Activated CD4-positive, alpha-beta T cell treated with anti-CD3 and anti-CD28 coated beads, Interleukin-2, amount 50 U/mL, for 1 hour (primary cell): ENCODE results near the gene HIC2.
"Not testable (repeated sequence)": the region's sequence is repeated elsewhere in the genome, so short reads cannot be mapped to it uniquely, and the experiment has no call there.

Experiments
- DNase-seq: peaks from one replicate; pipeline ENCODE4 v3.0.0-alpha.2; 2020

The HIC2 gene

DNA sequence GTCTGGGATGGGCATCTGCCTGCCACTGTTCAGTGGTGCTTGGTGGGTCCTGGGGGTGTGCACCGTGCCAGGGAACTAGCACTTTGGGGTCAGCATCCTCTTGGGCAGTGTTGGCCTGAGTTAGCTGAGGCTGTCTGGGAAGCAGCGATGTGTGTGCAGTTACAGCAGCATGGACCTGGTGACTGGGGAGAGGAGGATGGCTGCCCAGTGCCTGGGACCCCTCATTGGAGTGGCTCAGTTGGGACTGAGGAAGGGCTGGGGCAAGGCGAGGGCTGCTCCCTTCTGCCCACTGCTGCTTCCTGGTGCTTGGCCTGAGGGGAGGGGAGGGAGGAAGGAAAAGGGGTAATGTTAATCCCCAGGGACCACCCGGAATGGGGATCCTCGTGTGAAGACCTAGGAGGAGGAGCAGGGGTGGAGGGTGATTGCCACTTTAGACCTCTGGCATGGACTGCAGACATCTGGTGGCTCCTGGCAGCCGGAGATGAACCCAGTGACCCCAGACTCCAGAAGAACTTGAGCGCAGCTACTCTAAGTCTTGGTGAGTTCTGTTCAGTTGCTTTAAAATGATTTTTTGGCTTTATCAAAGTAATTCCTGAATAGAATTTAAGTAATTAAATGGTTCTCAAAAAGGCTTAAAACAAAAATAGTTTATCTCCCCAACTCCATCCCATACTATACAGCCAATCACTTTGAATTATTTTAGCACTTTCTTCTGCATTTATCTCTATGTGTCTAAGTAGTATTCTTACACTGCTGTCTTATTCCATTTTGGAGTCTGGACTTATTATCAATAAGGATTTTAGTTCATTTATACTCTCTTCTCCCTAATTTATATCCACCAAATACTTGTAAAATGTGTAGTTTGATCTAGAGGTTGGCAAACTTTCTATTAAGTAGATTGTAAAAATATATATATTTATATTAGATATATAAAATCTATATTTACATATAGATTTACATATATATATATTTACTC lies 34.7 kb downstream of the HIC2 start:
- DNase-seq = no peak

DNA sequence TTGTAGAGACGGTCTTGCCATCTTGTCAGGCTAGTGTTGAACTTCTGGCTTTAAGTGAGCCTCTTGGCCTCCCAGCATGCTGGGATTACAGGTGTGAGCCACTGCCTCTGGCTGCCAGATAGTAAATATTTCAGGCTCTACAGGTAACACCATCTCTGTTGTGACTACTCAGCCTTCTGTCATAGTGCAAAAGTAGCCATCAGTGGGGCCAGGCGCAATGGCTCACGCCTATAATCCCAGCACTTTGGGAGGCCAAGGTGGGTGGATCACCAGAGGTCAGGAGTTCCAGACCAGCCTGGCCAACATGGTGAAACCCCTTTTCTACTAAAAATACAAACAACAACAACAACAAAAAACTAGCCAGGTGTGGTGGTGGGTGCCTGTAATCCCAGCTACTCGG lies 35.5 kb downstream of the HIC2 start:
- not testable (repeated sequence) for DNase-seq

DNA sequence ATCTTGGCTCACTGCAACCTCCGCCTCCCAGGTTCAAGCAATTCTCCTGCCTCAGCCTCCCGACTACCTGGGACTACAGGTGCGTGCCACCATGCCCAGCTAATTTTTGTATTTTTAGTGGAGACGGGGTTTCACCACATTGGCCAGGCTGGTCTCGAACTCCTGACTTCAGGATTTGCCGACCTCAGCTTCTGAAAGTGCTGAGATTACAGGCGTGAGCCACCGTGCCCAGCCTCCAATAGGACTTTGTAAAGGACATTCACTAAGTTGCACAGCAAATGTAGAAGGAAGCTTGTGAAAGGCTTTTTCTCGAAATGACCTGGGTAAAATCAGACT lies 37.8 kb downstream of the HIC2 start:
- DNase-seq = not testable (repeated sequence)

DNA sequence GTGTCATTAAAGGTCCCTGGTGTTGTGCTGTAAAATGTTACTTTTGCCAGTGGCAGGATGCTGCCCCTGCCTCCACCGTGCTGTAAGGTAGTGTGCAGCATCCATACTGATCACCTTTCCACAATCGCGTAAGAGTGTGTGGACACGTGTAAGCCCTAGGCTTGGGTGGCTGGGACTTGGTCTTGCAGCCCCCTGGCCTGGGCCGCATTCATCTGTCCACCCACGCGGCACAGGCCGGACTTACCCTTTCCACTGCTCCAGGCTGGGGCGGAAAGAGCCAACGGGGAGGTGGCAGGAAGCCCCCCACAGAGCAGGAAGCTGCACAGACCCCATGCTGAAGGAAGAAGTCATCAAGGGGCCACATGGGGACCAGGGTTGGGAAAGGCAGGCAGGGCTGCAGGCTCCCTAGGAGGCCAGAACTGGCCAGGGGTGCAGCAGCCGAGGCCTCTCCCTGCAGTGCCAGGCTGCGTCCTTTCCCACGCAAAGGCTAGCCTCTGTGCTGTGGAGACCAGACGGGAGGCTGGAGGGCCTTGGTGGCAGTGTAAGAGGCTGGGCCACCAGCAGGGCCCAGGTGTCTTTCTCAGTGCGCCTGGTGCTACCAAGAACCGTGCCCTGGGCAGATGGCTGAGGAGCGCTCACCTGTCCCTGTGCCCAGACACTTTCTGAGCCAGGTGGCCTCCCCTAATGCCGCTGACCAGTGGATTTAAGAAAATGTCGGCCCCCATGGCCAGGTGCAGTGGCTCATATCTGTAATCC lies 38.3 kb downstream of the HIC2 start:
- DNase-seq = no peak

DNA sequence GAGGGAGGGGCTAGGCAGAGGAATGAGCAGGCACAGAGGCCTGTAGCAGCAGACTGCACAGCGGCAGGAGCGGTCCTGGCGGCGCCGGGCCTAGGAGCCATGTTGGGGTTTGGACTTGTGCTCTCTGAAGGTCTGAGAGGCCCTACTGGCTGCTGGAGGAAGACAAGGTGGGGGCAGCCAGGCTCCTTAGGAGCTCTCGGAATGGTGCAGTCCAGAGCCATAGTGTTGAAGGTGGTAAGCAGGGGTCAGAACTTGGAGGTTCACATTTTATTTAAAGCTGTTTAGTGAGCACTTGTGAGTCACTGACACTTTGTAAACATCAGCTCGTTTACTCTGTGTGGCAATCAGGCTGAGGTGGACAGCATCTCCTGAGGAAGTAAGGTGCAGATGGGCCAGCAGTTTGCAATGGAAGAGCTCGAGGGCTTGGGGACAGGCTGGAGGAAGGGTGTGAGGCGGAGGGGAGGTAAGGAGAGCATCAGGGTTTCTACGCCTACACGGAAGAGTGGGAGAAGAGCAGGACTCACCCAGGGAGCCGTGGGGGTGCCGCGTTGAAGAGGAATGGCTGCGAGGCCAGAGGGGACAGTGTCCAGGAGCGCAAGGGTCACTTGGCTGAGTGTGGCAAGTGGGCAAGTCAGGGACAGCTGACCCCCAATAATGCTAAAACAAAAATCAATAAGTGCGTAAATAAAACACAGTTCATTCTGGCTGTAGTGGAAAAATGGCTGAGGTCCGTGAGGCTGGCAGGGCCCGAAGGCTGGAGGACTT lies 40.0 kb downstream of the HIC2 start:
- DNase-seq = no peak

DNA sequence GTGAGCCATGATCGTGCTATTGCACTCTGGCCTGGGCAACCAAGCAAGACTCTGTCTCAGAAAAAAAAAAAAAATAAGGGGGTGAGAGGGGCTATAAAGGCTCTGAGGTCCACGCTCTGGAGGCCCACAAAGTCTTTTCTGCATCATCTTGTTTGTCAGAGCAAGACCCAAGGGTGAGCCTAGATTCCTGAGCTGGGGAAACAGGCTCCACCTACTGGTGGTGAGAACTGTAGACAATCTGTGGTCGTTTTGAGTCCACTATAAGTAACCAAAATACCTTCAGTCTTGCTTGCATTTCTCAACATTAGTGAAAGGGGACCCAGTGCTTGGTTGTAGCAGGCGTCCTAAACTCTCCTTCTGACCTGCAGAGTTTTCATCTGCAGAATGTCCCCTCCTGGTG lies 45.5 kb downstream of the HIC2 start:
- not testable (repeated sequence) for DNase-seq

DNA sequence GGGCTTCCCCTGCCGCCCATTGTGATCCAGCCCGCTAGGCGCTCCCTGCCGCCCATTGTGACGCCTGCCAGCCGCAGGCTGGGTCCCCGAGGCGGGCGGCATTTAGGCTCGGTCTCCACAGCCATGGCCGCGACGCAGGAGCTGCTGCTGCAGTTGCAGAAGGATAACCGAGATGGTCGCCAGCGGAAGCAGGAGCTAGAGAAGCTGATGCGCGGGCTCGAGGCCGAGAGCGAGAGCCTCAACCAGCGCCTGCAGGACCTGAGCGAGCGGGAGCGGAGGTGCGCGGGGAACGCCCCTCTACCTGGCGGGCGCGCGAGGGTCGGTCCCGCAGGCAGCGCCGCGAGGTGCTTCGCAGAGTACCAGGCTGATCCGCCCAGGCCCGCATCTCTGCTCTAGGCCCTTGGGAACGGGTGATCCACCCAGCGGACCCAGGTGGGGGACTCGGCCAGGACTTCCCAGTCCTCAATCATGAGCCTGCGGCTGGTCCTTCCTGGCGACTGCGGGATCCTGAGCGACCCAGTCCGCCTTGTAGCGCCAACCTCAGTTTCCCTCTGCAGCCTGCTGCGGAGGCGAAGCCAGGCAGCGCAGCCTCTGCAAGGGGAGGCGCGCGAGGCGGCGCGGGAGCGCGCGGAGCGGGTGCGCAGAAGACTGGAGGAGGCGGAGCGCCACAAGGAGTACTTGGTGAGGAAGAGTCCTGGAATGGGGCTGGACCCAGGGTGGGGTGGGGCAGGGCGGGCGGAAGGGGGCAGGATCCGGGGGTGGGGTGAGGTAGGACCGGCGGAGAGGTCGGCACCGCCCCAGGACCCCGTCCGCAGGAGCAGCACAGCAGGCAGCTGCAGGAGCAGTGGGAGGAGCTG lies 50.4 kb downstream of the HIC2 start, which contains the start of gene TMEM191C:
Gene TMEM191C, plus strand, starts transcription at position 51 of the 857 bp plus-strand sequence. Its CDS starts 73 bp downstream, at position 124.
- not testable (repeated sequence) for DNase-seq

DNA sequence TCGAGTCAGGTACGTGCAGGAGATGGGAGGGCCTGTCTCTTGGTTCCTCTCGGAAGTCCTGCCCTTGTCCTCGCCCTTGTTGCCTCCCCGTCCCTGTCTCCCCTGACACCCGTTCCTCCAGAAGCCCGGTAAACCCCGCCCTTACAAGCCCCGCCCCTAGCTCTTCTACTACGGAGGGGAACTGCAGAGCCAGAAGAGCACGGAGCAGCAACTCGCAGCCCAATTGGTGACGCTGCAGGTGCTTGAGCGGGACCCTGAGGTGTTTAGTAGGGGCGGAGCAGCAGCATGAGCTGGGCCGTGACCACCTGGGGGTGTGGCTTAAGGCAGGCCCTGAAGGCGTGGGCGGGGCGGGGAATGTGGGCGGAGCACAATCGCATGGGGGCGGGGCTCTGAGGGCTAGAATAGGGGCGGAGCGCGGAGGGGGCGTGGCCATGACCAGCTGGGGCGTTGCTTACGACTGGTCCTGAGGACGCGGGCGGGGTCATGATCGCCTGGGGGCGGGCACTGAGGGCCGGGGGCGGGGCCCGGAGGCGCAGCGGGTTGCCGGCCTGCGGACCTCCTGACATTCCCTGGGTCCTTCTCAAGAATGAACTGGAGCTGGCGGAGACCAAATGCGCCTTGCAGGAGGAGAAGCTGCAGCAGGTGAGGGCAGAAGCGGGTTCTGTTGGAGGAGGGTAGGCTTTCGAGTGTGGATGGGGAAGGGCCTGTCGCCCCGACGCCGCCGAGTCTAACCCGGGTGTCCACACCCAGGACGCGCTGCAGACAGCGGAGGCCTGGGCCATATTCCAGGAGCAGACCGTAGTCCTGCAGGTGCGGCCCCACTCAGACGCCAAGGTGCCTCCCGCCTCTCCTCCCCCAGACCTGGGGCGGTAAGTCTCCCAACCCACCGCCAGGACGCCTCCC lies 51.3 kb downstream of the HIC2 start:
- DNase-seq = peak; percentile 90

DNA sequence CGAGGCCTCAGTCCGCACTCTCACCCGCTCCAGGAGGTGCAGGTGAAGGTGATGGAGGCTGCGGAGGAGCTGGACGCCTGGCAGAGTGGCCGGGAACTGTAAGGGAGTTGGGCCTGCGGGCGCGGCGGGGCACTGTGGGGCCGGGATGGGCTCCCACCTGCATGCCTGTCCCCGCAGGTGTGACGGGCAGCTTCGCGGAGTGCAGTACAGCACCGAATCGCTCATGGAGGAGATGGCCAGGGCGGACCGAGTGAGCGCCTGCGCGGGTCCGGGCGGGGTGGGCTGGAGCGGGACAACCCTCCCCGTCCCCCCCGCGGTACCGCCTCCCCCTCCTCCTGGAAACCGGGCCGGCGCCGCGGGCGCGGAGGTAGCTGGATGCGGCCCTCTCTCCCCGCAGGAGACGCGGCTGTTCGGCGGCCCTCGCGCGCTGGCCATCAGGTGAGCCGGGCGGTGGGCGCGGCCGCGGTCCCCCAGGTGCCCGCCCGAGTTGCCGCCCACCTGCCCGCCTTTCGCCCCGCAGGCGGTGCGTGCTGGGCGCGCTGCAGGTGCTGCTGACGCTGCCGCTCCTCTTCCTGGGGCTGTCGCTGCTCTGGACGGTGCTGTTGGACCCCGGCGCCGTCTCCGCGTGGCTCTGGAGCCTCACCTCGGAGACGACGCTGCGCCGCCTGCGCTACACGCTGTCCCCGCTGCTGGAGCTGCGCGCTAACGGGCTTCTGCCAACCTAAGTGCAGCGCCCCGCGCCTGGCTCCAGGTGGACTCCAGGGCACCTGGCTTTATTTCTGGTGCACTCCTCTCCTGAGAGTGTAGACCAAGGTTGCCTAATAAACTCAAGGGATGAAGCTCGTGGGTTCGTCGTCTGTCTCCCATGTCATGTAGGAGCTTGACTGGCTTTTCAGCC lies 52.2 kb downstream of the HIC2 start:
- not testable (repeated sequence) for DNase-seq

DNA sequence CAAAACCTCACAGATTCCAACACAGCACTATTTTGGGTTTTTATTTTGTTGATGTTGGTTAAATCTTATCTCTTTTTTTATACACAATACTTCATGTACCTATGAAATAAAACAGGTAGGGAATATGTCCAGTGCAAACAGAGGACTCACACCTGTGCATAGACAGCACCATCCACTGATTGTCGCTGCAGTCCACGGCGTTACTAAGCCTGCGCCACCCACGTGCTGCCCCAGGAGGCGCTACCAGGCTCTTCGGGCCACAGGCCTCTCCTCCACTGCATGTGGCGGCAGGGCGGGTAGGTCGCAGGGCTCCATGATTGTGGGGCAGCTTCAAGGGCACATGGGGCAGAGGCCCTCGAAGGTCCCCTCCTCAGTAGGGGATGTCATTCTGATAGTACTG lies 55.8 kb downstream of the HIC2 start:
- not testable (repeated sequence) for DNase-seq

DNA sequence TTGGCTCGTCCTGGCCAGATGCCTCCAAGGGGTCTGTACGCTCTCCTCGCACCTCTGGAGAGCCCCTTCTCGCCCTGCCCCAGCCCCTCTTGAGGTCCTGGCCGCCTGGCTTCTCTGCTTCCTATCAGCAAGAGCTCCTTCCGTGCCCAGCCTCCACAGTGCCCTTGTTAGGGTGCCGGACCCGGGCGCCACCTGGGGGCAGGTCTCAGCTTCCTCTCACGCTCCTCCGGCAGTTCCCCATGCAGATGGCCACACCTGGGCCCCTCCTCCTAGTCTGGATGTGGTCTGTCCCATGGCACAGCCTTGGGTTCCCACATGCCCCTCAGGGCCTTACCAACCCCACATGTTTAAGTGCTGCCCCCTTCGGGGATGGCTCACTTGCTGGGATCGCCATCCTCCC lies 56.5 kb downstream of the HIC2 start:
- not testable (repeated sequence) for DNase-seq

DNA sequence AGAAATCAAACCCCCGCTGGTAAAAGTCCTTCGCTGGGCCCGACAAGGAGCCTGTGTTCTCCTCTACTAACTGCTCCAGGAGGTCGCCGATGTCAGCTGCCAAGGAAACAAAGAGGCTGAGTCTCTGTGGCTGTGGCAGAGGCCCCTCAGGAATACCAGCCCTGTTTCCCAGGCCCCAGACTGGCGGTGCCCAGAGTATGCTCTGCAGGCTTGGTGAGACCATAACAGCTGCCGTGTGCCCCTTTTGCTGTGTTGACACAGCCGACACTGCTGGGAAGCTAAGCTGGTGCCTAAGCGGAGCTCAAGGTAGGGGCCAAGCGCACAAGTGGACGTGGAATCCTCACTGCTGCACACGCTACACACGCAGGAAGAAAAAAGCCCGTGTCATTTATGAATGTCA lies 66.9 kb downstream of the HIC2 start:
- DNase-seq = not testable (repeated sequence)

DNA sequence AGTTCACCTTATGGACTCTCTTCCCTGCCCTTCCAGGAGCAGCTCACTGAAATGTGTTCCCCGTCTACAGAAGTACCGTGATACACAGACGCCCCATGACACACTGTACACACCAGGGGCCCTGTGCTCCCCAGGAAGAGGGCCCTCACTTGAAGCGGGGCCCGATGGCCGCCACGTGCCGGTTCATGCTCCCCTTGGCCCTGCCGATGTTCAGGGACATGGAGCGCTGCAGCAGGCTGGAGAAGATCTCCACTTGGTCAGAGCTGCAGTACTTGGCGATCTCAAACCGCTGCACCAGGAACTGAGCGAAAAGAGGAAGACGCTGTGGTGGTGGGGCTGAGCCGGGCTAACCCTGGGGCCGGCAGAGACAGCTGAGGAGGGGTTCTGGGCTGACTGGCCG lies 70.6 kb downstream of the HIC2 start:
- not testable (repeated sequence) for DNase-seq

DNA sequence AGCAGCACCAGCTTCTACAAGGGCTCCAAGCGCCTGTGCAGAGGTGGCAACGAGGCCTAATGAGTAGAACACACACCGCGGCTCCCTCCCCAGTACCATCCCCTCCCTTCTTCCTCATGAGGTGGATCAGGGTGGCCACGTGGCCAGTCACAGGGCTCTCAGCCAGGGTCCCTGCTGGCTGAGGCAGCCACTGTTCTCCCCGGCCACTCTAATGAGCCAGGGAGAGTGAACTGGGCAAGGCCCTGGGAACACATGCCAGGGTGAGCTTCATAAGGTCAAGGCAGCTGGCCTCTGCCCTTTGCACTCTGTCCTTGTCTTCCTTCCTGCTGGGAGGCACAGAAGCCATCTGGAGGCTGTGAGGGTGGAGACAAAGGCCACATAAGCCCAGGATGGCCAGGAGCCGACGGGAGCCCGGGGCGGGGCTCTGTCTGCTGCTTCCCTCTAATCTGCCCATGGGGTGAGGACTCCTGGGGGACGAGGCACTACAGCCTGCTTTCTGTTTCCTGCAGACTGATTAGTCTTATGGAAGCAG lies 72.0 kb downstream of the HIC2 start:
- not testable (repeated sequence) for DNase-seq

DNA sequence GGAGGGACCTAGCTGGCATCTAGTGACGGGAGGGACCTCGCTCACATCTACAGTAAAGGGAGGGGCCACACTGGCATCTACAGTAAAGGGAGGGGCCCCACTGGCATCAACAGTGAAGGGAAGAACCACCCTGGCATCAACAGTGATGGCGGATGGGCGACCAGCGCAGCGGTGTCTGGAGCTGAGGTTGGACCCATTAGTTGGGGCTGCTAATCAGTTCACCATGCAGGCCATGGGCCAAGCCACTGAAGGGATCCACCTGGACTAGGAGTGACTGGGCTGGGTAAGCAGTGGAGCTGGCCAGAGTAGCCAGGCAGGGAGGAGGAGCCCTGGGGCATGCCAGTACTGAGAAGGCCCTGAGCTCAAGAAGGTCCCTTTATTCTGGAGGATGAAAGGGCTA lies 73.4 kb downstream of the HIC2 start:
- not testable (repeated sequence) for DNase-seq

DNA sequence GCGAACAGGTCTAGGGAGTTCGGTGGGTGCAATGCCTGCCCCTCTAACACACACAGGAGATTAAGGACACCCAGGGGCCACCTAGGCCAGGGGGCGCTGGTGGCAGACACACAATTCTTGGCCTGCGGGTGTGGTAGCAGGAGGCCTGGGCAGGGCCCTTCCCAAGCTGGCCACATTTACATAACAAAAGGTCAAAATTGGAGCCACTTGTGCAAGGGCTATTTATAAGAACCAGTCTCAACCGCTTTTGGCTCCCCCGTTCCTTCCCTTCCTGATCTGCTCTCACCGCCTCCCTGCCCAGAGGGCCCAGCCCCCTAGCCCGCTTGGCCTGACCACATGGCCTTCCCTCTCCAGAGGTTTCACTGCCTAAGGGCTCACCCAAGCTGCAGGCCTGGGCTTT lies 75.1 kb downstream of the HIC2 start:
- not testable (repeated sequence) for DNase-seq

DNA sequence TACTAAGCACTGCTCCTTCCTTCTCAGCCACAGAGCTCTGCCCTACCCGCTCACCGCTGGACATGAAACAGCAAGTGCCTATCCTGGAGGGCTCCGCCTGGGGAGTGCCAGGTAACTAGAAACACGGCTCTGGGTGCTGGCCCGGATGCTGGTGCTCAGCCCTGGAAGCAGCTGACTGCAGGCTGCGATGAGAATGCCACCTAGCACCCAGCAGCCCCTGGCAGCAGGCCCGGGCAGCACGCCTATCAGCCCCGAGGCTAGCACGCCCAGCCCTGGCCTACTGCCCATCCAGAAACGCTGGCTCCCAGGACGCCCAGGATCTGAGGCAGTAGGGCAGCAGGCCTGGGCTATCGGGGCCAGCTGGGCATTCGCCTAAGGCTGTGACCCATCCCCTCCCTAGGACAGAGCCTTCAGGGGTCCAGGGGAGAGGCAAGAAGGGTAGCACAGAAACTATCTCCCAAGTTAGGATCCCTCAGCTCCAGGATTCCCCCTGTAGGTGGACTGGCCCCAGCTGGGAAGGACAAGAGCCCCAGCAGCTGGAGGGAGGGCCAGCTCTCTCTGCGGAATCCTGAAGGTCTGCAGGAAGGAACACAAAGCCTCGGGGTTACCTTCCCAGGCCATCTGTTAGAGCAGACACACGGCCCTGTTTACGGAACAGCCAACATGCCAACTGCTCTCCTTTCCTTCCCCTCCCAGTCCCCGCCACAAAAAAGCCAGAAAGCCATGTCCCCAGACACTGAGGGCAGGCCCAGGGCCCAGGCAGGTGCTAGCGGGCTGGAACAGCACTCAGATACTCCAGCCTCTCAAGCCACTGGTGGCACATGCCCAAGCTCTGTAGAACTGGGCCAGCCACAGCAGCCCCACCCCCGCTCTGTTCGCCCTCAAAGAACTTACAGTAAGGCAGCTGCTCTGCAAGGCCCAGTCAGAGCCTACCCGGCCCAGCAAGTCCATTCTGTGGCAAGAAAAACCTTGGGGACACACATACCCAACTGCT lies 76.9 kb downstream of the HIC2 start:
- DNase-seq = not testable (repeated sequence)

DNA sequence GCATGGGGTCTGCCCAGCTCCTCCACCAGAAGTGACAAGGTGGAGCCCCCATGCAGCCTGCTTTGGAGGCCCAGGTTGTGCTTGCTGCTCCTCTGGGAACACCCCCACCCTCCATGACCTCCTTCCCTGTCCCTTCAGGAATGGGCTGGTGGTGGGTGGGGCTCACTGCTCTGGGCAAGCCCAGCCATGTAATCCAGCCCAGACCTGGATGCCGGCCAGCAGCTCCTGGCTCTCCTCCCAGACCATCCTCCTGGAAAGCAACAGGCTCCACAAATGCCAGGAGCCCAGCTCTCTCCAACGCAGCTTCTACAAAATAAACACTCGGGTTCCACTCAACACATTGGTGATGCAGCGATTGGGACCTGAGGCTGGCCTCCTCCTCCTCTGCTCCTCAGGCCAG lies 80.8 kb downstream of the HIC2 start:
- not testable (repeated sequence) for DNase-seq
